HG03571 (cell line): ENCODE measurements around the gene PLCXD1.
"Not testable (repeated sequence)": the region's sequence is repeated elsewhere in the genome, so short reads cannot be mapped to it uniquely, and the experiment has no call there.

ENCODE experiments used
- ATAC-seq: cut with Tn5 transposase; IDR thresholded peaks from one replicate; pipeline ENCODE4 v1.9.1; 2021; ENCODE audit not compliant: unreplicated experiment

The PLCXD1 gene

GRCh38 chrX:291411-291901 is 10.3 kb downstream of the PLCXD1 start:
- ATAC-seq: no peak

GRCh38 chrX:292900-293897 is 12.0 kb downstream of the PLCXD1 start:
- ATAC-seq: no peak

- no peak for ATAC-seq
Measured at GRCh38 chrX:295136-295535, 14.0 kb downstream of the PLCXD1 start.

- ATAC-seq: no peak
Measured at GRCh38 chrX:298993-299392, 17.8 kb downstream of the PLCXD1 start.

GRCh38 chrX:300334-300733 is 19.2 kb downstream of the PLCXD1 start:
- no peak for ATAC-seq

- ATAC-seq: no peak
Measured at GRCh38 chrX:302975-303374, 21.8 kb downstream of the PLCXD1 start.

GRCh38 chrX:305781-306613 is 24.8 kb downstream of the PLCXD1 start:
- not testable (repeated sequence) for ATAC-seq

GRCh38 chrX:306614-307251 is 25.6 kb downstream of the PLCXD1 start:
- ATAC-seq: not testable (repeated sequence)

GRCh38 chrX:307261-308111 is 26.3 kb downstream of the PLCXD1 start:
- ATAC-seq: no peak

GRCh38 chrX:308821-309520 is 27.8 kb downstream of the PLCXD1 start:
- ATAC-seq: no peak

- ATAC-seq: no peak
Measured at GRCh38 chrX:310621-311155, 29.5 kb downstream of the PLCXD1 start.

- ATAC-seq: no peak
Measured at GRCh38 chrX:311156-312129, 30.3 kb downstream of the PLCXD1 start.

GRCh38 chrX:312621-313331 is 31.6 kb downstream of the PLCXD1 start:
- ATAC-seq: no peak

- no peak for ATAC-seq
Measured at GRCh38 chrX:313546-313945, 32.4 kb downstream of the PLCXD1 start.

- ATAC-seq: no peak
Measured at GRCh38 chrX:314049-314448, 32.9 kb downstream of the PLCXD1 start.

GRCh38 chrX:314781-315595 is 33.8 kb downstream of the PLCXD1 start:
- no peak for ATAC-seq
